Chondrocyte (in vitro differentiated cells): ENCODE data around the gene TNFRSF19. TPM values are rescaled to one million over a fixed set of nuclear protein-coding genes. Genes with fewer than 3 reads are reported as not detected.

ENCODE experiments used
- DNase-seq: peaks from one replicate; pipeline ENCODE4 v3.0.0; 2021; ENCODE audit warnings: mixed read lengths, low spot score
- H3K27ac Mint-ChIP-seq: one replicate; pipeline ENCODE4 v1.8.0; 2021; ENCODE audit warnings: mild to moderate bottlenecking, moderate library complexity, mixed read lengths; ENCODE audit not compliant: unreplicated experiment
- H3K27me3 Mint-ChIP-seq: 2 replicates; pipeline ENCODE4 v1.8.0; 2021; ENCODE audit warnings: low read depth, mixed read lengths
- H3K36me3 Mint-ChIP-seq: 2 replicates; pipeline ENCODE4 v1.8.0; 2021; ENCODE audit warnings: low read depth, mixed read lengths
- H3K4me1 Mint-ChIP-seq: 2 replicates; pipeline ENCODE4 v1.8.0; 2021; ENCODE audit warnings: low read depth, mild to moderate bottlenecking, mixed read lengths
- H3K4me3 Mint-ChIP-seq: one replicate; pipeline ENCODE4 v1.8.0; 2021; ENCODE audit warnings: mild to moderate bottlenecking, moderate library complexity, mixed read lengths; ENCODE audit not compliant: unreplicated experiment
- H3K9me3 Mint-ChIP-seq: 2 replicates; pipeline ENCODE4 v1.8.0; 2021; ENCODE audit warnings: low read depth, mixed read lengths
- CTCF ChIP-seq: fragments of 200-600 bp; sonication (generic); IDR thresholded peaks from 2 replicates; pipeline ENCODE4 v1.5.0; 2021; ENCODE audit warnings: antibody characterized with exemption, mild to moderate bottlenecking, moderate library complexity
- total RNA-seq: library from RNA; stranded (reverse); gene quantifications from 3 replicates; pipeline ENCODE4 v1.2.1, GENCODE V29; 2021

TNFRSF19 gene
- total RNA-seq, 1 donor from 2014 or later: 1.3 TPM

GRCh38 chr13:23558675-23559536 is 11.3 kb upstream of the TNFRSF19 start:
- Mint-ChIP-seq H3K4me3 (no peak overlapping the region), H3K27me3 (no peaks in the 10 kb centered on the region), H3K27ac (no peak overlapping the region), H3K36me3 (no peaks in the 10 kb centered on the region), H3K4me1 (peaks cover 4% of the 10 kb centered on the region), H3K9me3 (no peaks in the 10 kb centered on the region)
- TF ChIP-seq CTCF: no peak
- DNase-seq: no peak

- no peak for TF ChIP-seq CTCF
- Mint-ChIP-seq H3K27me3 (no peaks in the 10 kb centered on the region), H3K36me3 (no peaks in the 10 kb centered on the region), H3K9me3 (no peaks in the 10 kb centered on the region), H3K27ac (peak overlapping the region; percentile 14), H3K4me3 (no peak overlapping the region), H3K4me1 (peaks cover 4% of the 10 kb centered on the region)
- DNase-seq: no peak
These were observed 9.6 kb upstream of the TNFRSF19 start for GRCh38 chr13:23560571-23561089.

- Mint-ChIP-seq H3K27me3 (no peaks in the 10 kb centered on the region), H3K9me3 (no peaks in the 10 kb centered on the region), H3K4me3 (no peak overlapping the region), H3K27ac (no peak overlapping the region), H3K36me3 (no peaks in the 10 kb centered on the region), H3K4me1 (peaks cover 4% of the 10 kb centered on the region)
- DNase-seq: no peak
- TF ChIP-seq CTCF: no peak
These were observed 9.0 kb upstream of the TNFRSF19 start for GRCh38 chr13:23561261-23561660.

- TF ChIP-seq CTCF: no peak
- no peak for DNase-seq
- Mint-ChIP-seq H3K27me3 (peaks cover 2% of the 10 kb centered on the region), H3K4me1 (peaks cover 4% of the 10 kb centered on the region), H3K27ac (no peak overlapping the region), H3K36me3 (no peaks in the 10 kb centered on the region), H3K9me3 (no peaks in the 10 kb centered on the region), H3K4me3 (no peak overlapping the region)
These were observed 6.9 kb upstream of the TNFRSF19 start for GRCh38 chr13:23563085-23563845.

GRCh38 chr13:23567906-23568460 is 2.2 kb upstream of the TNFRSF19 start:
- Mint-ChIP-seq H3K36me3 (no peaks in the 10 kb centered on the region), H3K27ac (no peak overlapping the region), H3K27me3 (peaks cover 8% of the 10 kb centered on the region), H3K4me1 (peaks cover 12% of the 10 kb centered on the region), H3K4me3 (no peak overlapping the region), H3K9me3 (no peaks in the 10 kb centered on the region)
- DNase-seq: no peak
- no peak for TF ChIP-seq CTCF
